Left ventricle myocardium inferior (tissue), 1 donor: ENCODE results near the gene TBCCD1. TPM values are rescaled to one million over a fixed set of nuclear protein-coding genes. Genes with fewer than 3 reads are reported as not detected.

Source experiments
- DNase-seq: peaks from one replicate; pipeline ENCODE4 v3.0.0-alpha.2; 2020
- H3K27ac ChIP-seq: fragments of 200-600 bp; replicated peaks from 2 replicates; pipeline ENCODE4 v1.8.0; 2021
- H3K27me3 ChIP-seq: fragments of 200-600 bp; 2 replicates; pipeline ENCODE4 v1.8.0; 2021; ENCODE audit warnings: low read depth
- H3K36me3 ChIP-seq: fragments of 200-600 bp; 2 replicates; pipeline ENCODE4 v1.8.0; 2021
- H3K4me1 ChIP-seq: fragments of 200-600 bp; 2 replicates; pipeline ENCODE4 v1.8.0; 2021
- H3K4me3 ChIP-seq: fragments of 200-600 bp; 2 replicates; pipeline ENCODE4 v1.8.0; 2021; ENCODE audit warnings: mild to moderate bottlenecking, moderate library complexity
- H3K9me3 ChIP-seq: fragments of 200-600 bp; replicated peaks from 2 replicates; pipeline ENCODE4 v1.8.0; 2021
- intact Hi-C: fragments of 100-400 bp; cut with micrococcal nuclease; formaldehyde crosslinking; loops from one replicate; pipeline ENCODE4 v1.11.0; 2022
- total RNA-seq: library from RNA; stranded (reverse); fragmentation: NEBNext Ultra II Directional; extraction: Animal tissue kit (Norgen Biotek cat#: 25700); gene quantifications from one replicate; pipeline ENCODE4 v1.2.1, GENCODE V29; 2021
- TF ChIP-seq, protein P1 (sequence below): fragments of 200-600 bp; IDR thresholded peaks from 2 replicates; pipeline ENCODE4 v1.8.0; 2021; ENCODE audit warnings: antibody characterized with exemption, mild to moderate bottlenecking, borderline replicate concordance
- donor health status: DM: no; HTN: yes; CAD: no; lungs with severe emphysema.

The TBCCD1 gene
- total RNA-seq, 1 donor from 2014 or later: 6.2 TPM

DNA sequence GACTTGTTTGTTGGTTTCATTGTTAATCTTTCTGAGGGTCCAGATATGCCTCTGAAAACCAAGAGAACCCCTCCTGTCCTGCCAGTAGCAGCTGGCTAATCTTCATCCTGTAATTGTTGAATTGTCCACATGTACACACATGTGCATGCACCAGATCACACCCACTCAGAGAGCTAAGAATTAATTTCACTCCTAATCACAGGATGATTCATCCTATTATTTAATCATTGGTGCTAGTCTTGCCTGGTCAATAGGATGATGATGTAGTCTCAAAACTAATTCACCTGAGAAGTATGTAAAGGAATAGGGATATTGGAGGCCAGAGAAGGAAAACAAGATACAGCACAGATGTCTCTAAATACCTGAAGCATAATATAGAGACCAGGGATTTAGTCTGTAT, 37.9 kb upstream of the TBCCD1 start:
- TF ChIP-seq, protein P1, sequence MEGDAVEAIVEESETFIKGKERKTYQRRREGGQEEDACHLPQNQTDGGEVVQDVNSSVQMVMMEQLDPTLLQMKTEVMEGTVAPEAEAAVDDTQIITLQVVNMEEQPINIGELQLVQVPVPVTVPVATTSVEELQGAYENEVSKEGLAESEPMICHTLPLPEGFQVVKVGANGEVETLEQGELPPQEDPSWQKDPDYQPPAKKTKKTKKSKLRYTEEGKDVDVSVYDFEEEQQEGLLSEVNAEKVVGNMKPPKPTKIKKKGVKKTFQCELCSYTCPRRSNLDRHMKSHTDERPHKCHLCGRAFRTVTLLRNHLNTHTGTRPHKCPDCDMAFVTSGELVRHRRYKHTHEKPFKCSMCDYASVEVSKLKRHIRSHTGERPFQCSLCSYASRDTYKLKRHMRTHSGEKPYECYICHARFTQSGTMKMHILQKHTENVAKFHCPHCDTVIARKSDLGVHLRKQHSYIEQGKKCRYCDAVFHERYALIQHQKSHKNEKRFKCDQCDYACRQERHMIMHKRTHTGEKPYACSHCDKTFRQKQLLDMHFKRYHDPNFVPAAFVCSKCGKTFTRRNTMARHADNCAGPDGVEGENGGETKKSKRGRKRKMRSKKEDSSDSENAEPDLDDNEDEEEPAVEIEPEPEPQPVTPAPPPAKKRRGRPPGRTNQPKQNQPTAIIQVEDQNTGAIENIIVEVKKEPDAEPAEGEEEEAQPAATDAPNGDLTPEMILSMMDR: no peak
- Histone ChIP-seq H3K4me3 (no peak overlapping the region), H3K36me3 (no peaks in the 10 kb centered on the region), H3K4me1 (no peaks in the 10 kb centered on the region), H3K9me3 (no peaks in the 10 kb centered on the region), H3K27ac (no peak overlapping the region), H3K27me3 (no peaks in the 10 kb centered on the region)
- intact Hi-C loops: no loop called here
- DNase-seq: no peak

DNA sequence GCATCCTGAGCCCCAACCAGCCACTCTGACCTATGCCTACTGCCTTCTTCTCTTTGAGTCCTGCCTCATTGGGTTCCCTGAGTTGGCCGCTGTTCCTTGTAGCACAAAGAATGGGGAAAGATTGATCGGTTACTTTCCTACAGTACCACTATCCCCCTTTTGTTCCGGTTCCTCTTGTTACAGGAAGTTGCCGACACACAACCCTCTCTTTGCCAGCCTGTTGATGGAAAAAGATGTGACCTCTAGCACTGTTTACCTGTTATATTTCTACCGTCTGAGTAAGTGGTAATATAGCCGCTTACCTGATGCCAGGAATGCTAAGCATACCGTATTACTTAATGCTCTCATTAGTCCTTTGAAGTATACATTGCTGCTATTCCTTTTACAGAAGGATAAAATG, 36.0 kb upstream of the TBCCD1 start:
- Histone ChIP-seq H3K4me3 (no peak overlapping the region), H3K9me3 (no peaks in the 10 kb centered on the region), H3K36me3 (no peaks in the 10 kb centered on the region), H3K4me1 (peaks cover 6% of the 10 kb centered on the region), H3K27ac (no peak overlapping the region), H3K27me3 (no peaks in the 10 kb centered on the region)
- intact Hi-C loops: no loop called here
- TF ChIP-seq, protein P1: no peak
- no peak for DNase-seq

DNA sequence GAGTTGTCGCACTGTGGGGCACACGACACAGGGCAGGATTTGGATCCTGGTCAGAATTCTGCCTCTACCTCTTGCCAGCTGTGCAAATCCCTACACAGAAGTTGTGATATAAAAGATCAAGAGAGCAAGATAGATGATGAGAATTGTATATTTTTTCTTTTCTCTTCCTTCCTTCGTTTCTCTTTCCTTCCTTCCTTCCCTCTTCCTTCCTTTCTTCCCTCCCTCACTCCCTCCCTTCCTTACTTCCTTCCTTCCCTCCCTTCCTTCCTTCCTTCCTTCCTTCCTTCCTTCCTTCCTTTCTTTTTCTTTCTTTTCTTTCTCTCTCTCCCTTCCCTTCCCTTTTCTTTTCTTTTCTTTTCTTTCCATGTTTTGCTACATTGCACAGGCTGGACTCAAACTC, 33.8 kb upstream of the TBCCD1 start:
- DNase-seq: no peak
- peaks cover 6% of the 10 kb centered on the region for H3K4me1 ChIP-seq
- no peaks in the 10 kb centered on the region for H3K9me3 ChIP-seq
- intact Hi-C loops: no loop called here
- H3K27me3 ChIP-seq: no peaks in the 10 kb centered on the region
- no peaks in the 10 kb centered on the region for H3K36me3 ChIP-seq
- no peak overlapping the region for H3K27ac ChIP-seq
- H3K4me3 ChIP-seq: no peak overlapping the region
- TF ChIP-seq, protein P1: no peak

DNA sequence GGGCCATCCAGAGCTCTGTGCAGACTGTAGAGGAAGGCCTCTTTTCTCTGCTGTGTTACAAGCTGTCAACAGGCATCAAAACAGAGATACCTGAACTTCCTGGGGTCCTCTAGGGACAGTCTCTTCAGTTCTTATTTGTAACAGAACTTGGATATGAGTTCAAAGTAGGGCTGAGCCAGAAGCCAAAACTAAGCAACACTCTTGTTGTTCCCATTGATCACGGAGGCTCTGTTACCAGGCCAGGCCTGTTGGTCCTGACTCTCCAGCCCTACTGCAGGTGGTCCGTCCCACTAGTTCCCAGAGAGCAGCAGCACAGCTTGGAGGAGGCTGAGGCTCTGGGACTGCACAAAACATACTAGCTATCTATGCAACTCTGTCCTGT, 32.6 kb upstream of the TBCCD1 start:
- H3K4me3 ChIP-seq: no peak overlapping the region
- TF ChIP-seq, protein P1: no peak
- peaks cover 6% of the 10 kb centered on the region for H3K4me1 ChIP-seq
- no peaks in the 10 kb centered on the region for H3K9me3 ChIP-seq
- H3K27me3 ChIP-seq: no peaks in the 10 kb centered on the region
- intact Hi-C loops: no loop called here
- H3K36me3 ChIP-seq: no peaks in the 10 kb centered on the region
- DNase-seq: no peak
- H3K27ac ChIP-seq: peak overlapping the region; percentile 70

DNA sequence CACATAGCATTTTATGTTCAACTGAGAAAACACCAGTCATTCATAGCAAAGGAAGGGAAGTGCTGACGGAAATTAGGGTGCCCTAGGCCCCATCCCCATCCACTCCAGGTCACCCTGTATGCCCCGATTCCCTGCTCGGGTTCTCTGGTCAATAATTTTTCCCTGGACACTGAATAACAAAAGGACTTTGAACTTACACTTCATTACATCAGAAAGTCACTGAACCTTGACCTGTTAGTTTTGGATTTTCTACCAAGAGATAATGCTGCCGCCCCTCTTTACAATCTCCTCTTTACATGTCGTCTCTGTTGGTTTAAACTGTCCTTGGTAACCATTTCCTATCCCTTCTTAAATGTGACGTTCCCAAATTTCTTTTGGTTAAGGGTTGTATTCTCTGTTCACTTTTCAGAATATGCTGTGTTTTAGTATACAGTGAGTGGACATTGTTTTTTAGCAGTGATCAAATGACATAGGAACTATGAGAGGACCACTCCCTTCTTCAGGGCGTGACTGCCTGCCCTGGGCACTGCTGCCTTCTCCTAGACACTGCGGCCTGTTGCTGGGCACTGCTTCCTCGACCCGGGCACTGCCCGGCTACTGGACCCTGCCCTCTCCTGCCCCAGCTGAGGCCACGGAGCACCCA, 32.1 kb upstream of the TBCCD1 start:
- intact Hi-C loops: no loop called here

More for the DNA sequence above, 32.1 kb upstream of the TBCCD1 start:
- no peaks in the 10 kb centered on the region for H3K9me3 ChIP-seq
- DNase-seq: no peak
- no peaks in the 10 kb centered on the region for H3K36me3 ChIP-seq
- H3K27ac ChIP-seq: peak overlapping the region; percentile 70
- no peaks in the 10 kb centered on the region for H3K27me3 ChIP-seq
- peaks cover 10% of the 10 kb centered on the region for H3K4me1 ChIP-seq
- TF ChIP-seq, protein P1: no peak
- H3K4me3 ChIP-seq: no peak overlapping the region
